ENCODE measurements around the gene DCLK1.
"Not testable (repeated sequence)": the region's sequence is repeated elsewhere in the genome, so short reads cannot be mapped to it uniquely, and the experiment has no call there.

The DCLK1 gene

GRCh38 chr13:36082806-36083205, 48.4 kb downstream of the DCLK1 start:
- no peak for DNase-seq

GRCh38 chr13:36082396-36082795, 48.8 kb downstream of the DCLK1 start:
- DNase-seq, result no peak

- no peak for DNase-seq
These were observed 55.0 kb downstream of the DCLK1 start for GRCh38 chr13:36076211-36076610.

- DNase-seq, result no peak
These were observed 56.5 kb downstream of the DCLK1 start for GRCh38 chr13:36074659-36075058.

- no peak for DNase-seq
These were observed 58.8 kb downstream of the DCLK1 start for GRCh38 chr13:36072152-36072935.

GRCh38 chr13:36070504-36071192, 60.5 kb downstream of the DCLK1 start:
- DNase-seq, result not testable (repeated sequence)

- no peak for DNase-seq
These were observed 61.3 kb downstream of the DCLK1 start for GRCh38 chr13:36069881-36070366.

- no peak for DNase-seq
These were observed 62.2 kb downstream of the DCLK1 start for GRCh38 chr13:36068991-36069390.

- no peak for DNase-seq
These were observed 62.6 kb downstream of the DCLK1 start for GRCh38 chr13:36068566-36068965.

- no peak for DNase-seq
These were observed 63.3 kb downstream of the DCLK1 start for GRCh38 chr13:36067746-36068381.

GRCh38 chr13:36062249-36062648, 68.9 kb downstream of the DCLK1 start:
- DNase-seq, result no peak

- peak; percentile 34 for DNase-seq
These were observed 69.6 kb downstream of the DCLK1 start for GRCh38 chr13:36061621-36062020.

- peak; percentile 35 for DNase-seq
These were observed 70.1 kb downstream of the DCLK1 start for GRCh38 chr13:36061054-36061453.

- DNase-seq, result peak; percentile 42
These were observed 71.9 kb downstream of the DCLK1 start for GRCh38 chr13:36059321-36059720.

GRCh38 chr13:36058116-36058515, 73.1 kb downstream of the DCLK1 start:
- no peak for DNase-seq

- no peak for DNase-seq
These were observed 73.6 kb downstream of the DCLK1 start for GRCh38 chr13:36057547-36057946.

- no peak for DNase-seq
These were observed 74.1 kb downstream of the DCLK1 start for GRCh38 chr13:36057041-36057440.

- no peak for DNase-seq
These were observed 75.8 kb downstream of the DCLK1 start for GRCh38 chr13:36055366-36055765.

- DNase-seq, result no peak
These were observed 77.1 kb downstream of the DCLK1 start for GRCh38 chr13:36054041-36054440.

GRCh38 chr13:36051082-36051481, 80.1 kb downstream of the DCLK1 start:
- no peak for DNase-seq

- no peak for DNase-seq
These were observed 84.5 kb downstream of the DCLK1 start for GRCh38 chr13:36046672-36047071.

- no peak for DNase-seq
These were observed 92.2 kb downstream of the DCLK1 start for GRCh38 chr13:36038785-36039555.

- no peak for DNase-seq
These were observed 98.1 kb downstream of the DCLK1 start for GRCh38 chr13:36033035-36033434.
